SIG-M5 treated with dmso at 0.1 percent for 504 hours (cell line): Measurements from ENCODE around the gene B4GALNT2.
"Not testable (repeated sequence)": the region's sequence is repeated elsewhere in the genome, so short reads cannot be mapped to it uniquely, and the experiment has no call there.

ENCODE experiments used
- DNase-seq: peaks from one replicate; lab custom pipeline; 2025; ENCODE audit not compliant: unreplicated experiment; lab: John Stamatoyannopoulos, UW

B4GALNT2 gene, protein sequence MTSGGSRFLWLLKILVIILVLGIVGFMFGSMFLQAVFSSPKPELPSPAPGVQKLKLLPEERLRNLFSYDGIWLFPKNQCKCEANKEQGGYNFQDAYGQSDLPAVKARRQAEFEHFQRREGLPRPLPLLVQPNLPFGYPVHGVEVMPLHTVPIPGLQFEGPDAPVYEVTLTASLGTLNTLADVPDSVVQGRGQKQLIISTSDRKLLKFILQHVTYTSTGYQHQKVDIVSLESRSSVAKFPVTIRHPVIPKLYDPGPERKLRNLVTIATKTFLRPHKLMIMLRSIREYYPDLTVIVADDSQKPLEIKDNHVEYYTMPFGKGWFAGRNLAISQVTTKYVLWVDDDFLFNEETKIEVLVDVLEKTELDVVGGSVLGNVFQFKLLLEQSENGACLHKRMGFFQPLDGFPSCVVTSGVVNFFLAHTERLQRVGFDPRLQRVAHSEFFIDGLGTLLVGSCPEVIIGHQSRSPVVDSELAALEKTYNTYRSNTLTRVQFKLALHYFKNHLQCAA

DNA sequence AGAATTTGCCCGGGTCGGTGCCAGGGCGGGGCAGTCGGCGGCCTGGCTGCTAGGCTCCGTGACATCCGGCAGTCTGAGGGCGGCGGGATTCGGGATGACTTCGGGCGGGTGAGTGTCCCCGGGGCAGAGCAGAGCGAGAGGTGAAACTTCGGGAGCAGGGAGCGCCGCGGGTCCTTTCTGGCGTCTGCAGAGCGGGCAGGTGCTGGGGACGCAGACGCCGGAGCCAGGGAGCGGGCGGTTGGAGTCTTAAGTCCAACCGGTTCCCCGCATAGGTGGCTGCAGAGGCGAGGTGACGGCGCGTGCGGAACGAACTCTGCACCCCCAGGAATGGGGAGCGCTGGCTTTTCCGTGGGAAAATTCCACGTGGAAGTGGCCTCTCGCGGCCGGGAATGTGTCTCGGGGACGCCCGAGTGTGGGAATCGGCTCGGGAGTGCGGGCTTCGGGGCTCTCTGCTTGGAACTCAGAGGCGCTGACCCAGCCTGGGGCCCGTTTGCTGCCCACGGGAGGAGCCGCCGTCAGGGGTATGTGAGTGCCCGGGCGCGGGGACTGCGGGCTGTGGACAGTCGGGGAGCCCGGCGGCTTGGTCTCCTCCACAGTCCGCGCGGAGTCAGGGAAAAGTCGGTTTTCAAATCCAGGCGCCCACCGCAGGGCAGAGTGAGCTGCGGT lies at the start of gene B4GALNT2:
Gene B4GALNT2 (plus strand): TSS at position 71 of the 666 bp plus-strand sequence. CDS start 24 bp downstream, at position 95.
- no peak for DNase-seq

DNA sequence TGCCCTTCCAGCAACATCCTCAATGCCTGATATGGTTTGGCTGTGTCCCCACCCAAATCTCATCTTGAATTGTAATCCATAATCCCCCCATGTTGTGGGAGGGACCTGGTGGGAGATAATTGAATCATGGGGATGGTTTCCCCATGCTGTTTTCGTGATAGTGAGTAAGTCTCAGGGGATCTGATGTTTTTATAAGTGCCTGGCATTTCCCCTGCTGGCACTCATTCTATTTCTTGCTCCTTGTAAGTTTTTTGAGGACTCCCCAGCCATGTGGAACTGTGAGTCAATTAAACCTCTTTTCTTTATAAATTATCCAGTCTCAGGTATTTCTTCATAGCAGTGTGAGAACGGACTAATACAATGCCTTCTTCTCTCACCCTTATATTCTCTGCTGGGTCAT lies 47.5 kb upstream of the B4GALNT2 start:
- not testable (repeated sequence) for DNase-seq

DNA sequence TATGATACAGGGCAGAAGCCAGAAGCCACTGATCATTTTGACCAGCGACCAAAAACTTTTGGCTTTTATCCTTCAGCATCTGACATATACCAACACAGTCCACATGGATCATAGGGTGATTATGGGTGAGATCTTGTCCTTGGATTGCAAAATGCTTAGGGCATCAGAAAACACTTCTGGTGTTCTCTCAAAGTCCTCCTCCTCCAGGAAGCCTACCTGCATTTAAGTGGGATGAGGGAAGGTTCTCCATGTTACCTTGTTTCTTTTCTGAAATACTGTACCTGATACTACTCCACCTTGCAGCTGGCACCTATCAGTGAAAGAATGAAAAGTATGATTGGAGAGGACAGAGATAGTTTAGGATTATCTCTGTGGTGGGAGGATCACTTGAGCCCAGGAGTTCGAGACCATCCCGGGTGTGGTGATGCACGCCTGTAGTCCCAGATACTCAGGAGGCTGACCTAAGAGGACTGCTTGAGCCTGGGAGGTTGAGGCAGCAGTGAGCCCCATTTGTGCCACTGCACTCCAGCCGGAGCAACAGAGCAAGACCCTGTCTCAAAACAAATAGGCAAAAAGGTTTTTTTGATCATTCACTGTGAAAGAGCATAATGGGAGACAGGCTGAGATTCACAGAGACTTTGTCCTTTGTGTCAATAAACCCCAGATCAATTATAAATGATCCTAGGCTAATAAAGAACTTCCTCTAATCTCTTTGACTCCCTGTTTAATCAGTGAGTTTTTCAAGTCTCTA lies 46.8 kb upstream of the B4GALNT2 start:
- no peak for DNase-seq

DNA sequence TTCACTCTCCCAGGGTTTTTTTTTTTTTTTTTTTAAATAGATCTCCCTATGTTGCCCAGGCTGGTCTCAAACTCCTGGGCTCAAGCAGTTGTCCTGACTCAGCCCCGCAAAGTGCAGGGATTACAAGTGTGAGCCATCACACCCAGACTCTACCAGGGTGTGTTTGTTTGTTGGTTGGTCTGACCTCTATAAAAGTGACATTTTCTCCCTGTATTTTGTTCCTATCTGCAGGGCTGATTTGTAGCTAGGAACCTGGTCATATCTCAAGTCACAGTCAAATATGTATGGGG lies 46.3 kb upstream of the B4GALNT2 start:
- DNase-seq, result no peak

DNA sequence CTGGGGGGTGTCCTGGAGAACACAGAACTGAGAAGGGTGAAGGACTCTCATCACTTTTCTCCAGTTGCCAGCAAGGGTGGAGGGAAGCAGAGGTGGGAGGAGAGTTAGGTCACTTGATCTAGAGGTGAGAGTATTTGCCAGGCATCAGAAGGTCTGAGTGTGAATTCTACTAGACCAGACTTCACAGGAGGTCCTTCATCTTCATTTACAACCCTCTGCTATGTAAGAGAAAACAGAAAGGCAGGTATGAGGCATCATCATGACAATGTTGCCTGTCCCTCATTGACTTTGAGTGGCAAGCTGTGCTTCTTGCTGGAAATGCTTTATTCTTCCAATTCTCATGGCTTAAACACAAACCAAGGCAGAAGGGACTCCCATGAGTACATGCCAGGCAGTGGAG lies 45.9 kb upstream of the B4GALNT2 start:
- DNase-seq, result no peak

DNA sequence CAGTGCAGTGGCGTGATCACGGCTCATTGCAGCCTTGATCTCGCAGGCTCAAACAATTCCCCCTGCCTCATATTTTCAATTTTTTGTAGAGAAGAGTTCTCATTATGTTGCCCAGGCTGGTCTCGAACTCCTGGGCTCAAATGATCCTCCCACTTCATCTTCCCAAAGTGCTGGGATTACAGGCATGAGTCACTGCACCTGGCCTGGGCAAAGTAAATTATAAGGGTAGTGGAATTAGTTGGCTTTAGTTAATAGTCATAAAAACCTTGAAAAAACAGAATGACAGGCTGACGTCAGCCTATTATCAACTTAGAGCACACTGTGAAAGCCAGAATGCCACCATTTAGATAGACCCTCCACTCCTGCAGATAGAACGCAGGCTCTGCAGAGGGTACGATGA lies 43.5 kb upstream of the B4GALNT2 start:
- DNase-seq, result no peak

GRCh38 chr17:49090878-49091594 lies 41.5 kb upstream of the B4GALNT2 start:
- no peak for DNase-seq

GRCh38 chr17:49093131-49093530 lies 39.4 kb upstream of the B4GALNT2 start:
- DNase-seq, result no peak

GRCh38 chr17:49100601-49101000 lies 32.0 kb upstream of the B4GALNT2 start:
- no peak for DNase-seq

- peak; percentile 73 for DNase-seq
These were observed 31.5 kb upstream of the B4GALNT2 start for GRCh38 chr17:49101054-49101534.

DNA sequence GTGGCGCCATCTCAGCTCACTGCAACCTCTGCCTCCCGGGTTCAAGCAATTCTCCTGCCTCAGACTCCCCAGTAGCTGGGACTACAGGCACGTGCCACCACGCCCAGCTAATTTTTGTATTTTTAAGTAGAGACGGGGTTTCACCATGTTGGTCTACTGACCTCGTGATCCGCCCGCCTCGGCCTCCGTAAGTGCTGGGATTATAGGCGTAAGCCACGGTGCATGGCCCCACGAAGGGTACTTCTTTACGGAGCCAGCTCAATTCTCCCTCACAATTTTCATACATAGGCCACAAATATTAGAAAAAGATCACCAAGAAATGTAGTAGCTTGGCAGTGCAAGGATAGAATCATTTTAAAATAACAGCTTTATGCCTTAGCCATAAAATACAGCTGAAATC lies 29.2 kb upstream of the B4GALNT2 start:
- not testable (repeated sequence) for DNase-seq

DNA sequence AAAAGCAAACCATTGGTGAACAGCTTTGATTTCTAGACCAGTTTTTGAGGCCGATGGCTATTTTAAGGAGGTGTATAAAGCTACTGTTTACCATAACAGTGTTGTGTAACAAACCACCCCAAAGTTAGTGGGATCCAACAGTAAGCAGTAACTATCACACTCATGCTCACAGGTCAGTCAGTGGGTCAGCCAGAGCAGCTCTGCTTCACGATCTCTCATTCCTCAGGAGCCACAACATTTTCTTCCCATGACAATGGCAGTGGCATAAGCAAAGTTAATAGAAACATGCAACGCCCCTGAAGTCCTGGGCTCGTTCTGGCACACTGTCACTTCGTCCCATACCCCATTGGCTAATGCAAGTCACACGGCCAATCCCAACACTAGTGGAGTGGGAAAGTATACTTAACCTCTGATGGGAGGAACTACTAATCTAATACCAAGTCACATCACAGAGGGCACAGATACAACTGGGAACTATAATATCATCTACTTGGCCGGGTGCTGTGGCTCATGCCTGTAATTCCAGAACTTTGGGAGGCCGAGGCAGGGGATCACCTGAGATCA lies 28.0 kb upstream of the B4GALNT2 start:
- no peak for DNase-seq

DNA sequence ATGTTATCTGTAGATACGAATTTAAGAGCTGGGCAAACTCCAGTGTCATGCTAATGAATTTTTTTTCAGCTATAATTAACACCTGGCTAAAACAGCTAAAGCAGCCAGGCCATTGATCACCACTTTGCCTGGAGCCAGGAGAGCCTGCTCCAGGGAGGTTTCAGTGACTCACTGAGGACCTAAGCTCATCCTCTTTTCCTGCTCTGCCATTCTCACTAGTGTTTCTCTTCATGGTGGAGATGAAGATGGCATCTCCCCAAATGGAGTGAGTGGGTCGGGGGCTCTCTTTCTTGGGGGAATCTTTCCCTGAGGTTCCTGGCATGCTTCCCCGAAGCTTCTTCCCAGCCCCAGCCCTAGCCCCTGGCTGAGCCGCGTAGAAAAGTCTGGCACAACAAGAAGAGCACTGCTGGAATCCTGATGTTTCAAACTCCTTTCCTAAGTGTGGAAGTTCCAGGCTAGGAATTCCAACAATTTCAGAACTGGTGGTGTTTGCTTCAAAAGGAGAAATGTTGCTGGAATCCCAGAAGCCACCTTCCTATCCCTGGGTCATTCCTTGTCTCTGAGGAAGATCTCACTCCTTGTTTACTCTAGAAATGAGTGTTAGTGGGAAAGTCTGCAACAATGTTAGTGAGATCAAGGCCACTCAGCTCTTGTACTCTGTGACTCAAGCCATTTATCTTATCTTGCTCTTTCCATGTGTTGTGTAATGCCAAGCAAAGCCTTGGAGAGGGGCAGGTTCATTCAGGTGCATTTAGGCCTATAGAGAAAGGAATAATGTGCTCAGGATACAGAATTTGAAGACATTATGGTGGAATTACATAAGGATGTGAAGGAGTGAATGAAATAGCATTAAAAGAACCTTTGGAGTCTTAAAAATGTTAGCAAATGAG lies 26.0 kb upstream of the B4GALNT2 start:
- DNase-seq, result peak; percentile 23

- DNase-seq, result no peak
These were observed 25.4 kb upstream of the B4GALNT2 start for GRCh38 chr17:49107211-49107557.

DNA sequence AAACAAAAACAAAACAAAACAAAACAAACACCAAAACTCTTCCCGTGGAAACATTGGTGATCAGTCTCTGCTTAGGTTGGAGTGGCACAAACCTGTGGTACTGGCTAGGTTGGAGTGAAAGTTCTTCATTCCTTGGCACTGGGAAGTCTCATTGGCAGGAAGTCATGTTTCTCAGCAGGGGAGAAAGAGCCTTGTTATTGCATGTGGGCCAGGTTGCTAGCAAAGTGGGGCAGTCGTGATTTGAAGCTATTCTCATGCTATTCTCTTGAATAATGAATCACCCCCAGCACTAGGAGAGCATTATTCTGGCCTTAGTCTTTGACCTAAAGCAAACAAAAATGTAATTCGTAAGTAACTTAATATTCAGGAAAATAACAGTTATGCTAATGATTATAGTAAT lies 24.3 kb upstream of the B4GALNT2 start:
- DNase-seq, result no peak

- no peak for DNase-seq
These were observed 22.1 kb upstream of the B4GALNT2 start for GRCh38 chr17:49110509-49110908.

DNA sequence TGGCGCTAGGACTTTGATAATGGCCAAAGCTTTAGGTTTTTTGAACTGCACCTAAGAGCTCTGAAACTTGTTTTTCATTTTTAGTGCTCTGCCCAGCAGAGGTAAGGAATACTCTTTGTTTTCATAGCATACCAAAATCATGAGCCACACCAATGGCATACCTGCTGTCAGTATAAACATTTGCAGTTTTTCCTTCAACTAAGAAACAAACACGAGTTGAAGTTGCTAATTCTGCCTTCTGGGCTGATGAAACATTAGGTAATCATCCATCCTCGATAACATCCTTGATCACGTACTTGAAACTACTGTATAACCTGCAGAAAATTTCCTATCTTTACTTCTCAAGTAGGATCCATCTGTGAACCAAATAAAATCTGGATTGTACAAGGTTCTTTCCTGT lies 20.6 kb upstream of the B4GALNT2 start:
- DNase-seq, result no peak

DNA sequence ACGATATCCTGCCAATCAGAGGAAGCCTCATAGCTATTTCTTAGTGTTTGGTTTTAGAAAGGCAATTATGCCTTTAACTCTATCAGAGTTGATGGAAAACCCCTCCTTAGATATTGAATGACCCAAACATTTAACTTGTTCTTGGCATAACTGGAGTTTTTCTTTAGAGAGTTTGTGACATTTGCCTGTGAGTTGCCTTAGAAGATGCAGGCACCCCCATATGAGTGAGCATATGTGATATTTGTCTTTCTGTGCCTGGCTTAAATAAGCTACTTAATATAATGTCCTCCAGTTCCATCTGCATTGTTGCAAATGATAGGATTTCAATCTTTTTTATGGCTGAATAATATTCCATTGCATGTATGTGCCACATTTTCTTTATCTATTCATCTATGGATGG lies 19.6 kb upstream of the B4GALNT2 start:
- no peak for DNase-seq

- no peak for DNase-seq
These were observed 17.9 kb upstream of the B4GALNT2 start for GRCh38 chr17:49114703-49115102.
